Immature natural killer cell (primary cell): ENCODE results near the gene MYH9. TPM values are rescaled to one million over a fixed set of nuclear protein-coding genes. Genes with fewer than 3 reads are reported as not detected.

Experiments used
- DNase-seq, 3 donors: peaks; one replicate each; pipeline ENCODE4 v3.0.0; 2022; ENCODE audit warnings: mixed read lengths in 1 of 3
- H3K27ac Mint-ChIP-seq, 6 donors: one replicate each; pipeline ENCODE4 v1.8.0; 2020; ENCODE audit warnings: mixed read lengths in 6 of 6, mild to moderate bottlenecking in 5 of 6, inconsistent platforms in 4 of 6, moderate library complexity in 3 of 6
- H3K27me3 Mint-ChIP-seq, 3 donors: one replicate each; pipeline ENCODE4 v1.8.0; 2020 to 2021; ENCODE audit warnings: low read depth in 3 of 3, mild to moderate bottlenecking in 3 of 3, mixed read lengths in 3 of 3, moderate library complexity in 3 of 3, inconsistent platforms in 1 of 3
- H3K36me3 Mint-ChIP-seq, 3 donors: one replicate each; pipeline ENCODE4 v1.8.0; 2020; ENCODE audit warnings: mixed read lengths in 3 of 3, inconsistent platforms in 2 of 3, mild to moderate bottlenecking in 2 of 3
- H3K4me1 Mint-ChIP-seq, 2 donors: one replicate each; pipeline ENCODE4 v1.8.0; 2020; ENCODE audit warnings: inconsistent platforms in 2 of 2, mild to moderate bottlenecking in 2 of 2, mixed read lengths in 2 of 2, moderate library complexity in 1 of 2
- H3K4me3 Mint-ChIP-seq, 5 donors: one replicate each; pipeline ENCODE4 v1.8.0; 2020; ENCODE audit warnings: mild to moderate bottlenecking in 5 of 5, mixed read lengths in 5 of 5, inconsistent platforms in 3 of 5, moderate library complexity in 3 of 5
- H3K9me3 Mint-ChIP-seq, 6 donors: one replicate each; pipeline ENCODE4 v1.8.0; 2020; ENCODE audit warnings: mild to moderate bottlenecking in 6 of 6, mixed read lengths in 6 of 6, inconsistent platforms in 4 of 6, moderate library complexity in 3 of 6
- polyA plus RNA-seq, 3 donors: library from polyadenylated mRNA; unstranded; fragments of 300-500 nt; fragmentation: Illumina TruSeq; gene quantifications; one replicate each; pipeline ENCODE4 v1.2.3, GENCODE V29; 2021

Gene MYH9
- polyA plus RNA-seq, 3 donors from 2014 or later, result 8.7 to 355 (median 40.2) TPM

DNA sequence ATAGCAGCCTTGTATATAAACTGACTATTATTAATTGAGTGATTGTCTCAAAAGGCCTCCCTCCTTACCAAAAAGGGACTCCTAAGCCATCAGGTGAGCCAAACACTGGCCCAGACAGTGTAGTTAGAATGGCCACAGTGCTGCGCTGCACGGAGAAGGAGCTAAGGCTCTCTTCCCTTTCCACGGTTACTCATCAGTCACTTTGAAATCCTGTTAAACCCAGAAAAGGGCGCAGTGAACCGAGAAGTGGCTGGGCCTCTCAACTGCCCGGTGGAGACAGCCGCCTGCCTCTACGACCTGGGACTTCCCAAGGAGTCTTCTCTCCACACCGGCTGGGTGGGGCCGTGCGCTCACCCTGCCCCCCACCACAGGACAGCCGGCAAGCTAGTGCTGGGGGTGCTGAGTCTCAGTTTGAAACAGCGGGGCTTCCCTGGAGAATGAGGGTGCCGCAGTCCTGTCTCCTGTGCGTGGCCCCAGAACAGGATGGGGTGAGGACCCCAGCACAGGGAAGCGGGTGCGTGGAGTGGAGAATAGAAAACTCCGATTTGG is 1.3 kb downstream of the MYH9 start:
- Mint-ChIP-seq H3K27ac (peak overlapping the region; percentile 93 to 99 (median 96)), H3K27me3 (peaks cover 11 to 21% (median 17%) of the 10 kb centered on the region in 3 donors), H3K4me3 (peak overlapping the region; percentile 87 to 96 (median 94)), H3K9me3 (no peaks in the 10 kb centered on the region), H3K36me3 (peaks cover 5 to 6% (median 6%) of the 10 kb centered on the region in 3 donors), H3K4me1 (peaks cover 53% of the 10 kb centered on the region in 2 donors)
- peak; percentile 39 to 41 (median 41) for DNase-seq

DNA sequence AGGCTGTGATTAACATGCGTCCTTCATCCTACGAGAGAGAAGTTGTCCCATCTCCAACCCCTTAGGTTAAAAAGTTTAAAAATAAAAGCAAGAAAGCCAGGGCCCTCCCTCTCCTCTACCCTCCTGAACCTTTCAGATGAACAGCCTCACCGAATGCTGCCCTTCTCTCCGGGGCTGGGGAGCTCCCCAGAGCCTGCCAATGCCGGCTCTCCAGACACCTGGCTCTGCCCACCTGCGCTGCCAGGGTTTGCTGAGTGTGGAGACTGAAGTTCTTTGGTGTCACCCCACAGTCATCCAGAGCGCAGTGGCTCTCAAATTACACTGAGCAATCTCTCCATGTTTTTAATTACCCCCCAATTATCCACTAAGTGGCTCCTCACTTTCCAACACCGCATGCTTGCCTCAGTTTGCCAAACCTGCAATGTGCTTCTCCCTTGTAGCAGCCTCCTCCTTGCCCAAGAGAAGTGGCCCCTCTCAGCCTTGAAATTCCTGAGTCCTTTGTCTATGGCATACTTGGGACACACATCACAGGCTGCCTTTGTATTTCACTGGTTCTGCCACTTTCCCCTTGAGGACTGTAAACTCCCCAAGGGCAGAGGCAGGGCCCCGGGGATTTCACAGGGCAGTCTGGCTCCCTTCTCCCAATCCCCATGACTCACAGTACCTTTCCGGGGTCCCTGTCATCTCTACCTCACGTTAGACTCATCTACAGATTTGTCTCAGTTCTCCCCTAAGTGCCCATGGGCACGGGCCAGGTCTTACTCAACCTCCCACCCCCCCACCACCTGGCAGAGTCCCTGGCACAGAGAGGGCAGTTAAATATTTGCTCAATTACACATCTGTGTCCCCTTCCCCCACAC is 2.0 kb downstream of the MYH9 start:
- peak overlapping the region; percentile 93 to 99 (median 96) for H3K27ac Mint-ChIP-seq
- no peaks in the 10 kb centered on the region for H3K9me3 Mint-ChIP-seq
- no peak for DNase-seq
- peaks cover 5 to 6% (median 6%) of the 10 kb centered on the region in 3 donors for H3K36me3 Mint-ChIP-seq
- peaks cover 11 to 21% (median 17%) of the 10 kb centered on the region in 3 donors for H3K27me3 Mint-ChIP-seq
- peaks cover 59% of the 10 kb centered on the region in 2 donors for H3K4me1 Mint-ChIP-seq
- peak overlapping the region; percentile 87 to 96 (median 94) for H3K4me3 Mint-ChIP-seq

DNA sequence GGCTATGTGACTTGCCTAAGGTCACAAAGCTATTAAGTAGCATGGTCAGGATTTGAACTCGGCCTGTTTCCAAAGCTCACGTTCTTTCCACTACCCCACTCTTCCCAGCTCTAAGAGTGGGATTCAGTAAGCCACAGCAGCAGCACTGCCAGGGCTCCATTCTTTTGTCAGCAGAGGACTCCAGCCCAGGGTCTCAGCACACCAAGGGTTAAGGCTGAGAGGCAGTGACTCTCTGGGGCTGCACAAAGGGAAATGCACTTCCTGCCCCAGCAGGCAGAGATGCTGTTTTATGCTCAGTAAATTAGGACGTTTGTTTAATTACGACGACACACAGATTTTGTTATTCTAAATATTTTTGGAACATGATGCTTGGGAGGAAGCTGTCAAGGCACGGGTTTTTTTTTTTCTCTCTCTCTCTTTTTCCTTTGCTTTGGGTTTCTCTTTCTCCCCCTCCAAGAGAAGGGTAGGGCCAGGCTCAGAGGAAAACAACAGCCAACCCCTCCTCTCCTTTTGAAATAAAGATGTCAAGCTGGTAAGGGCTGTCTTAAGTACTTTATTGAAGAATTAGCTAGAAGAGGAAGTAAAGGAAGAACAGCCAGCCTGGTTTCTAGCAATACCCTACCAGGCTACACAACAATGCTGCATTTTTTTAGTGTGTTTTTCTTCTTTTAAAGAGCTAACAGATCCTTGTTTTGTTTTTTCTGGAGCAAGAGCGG is 2.8 kb downstream of the MYH9 start:
- H3K9me3 Mint-ChIP-seq, result no peaks in the 10 kb centered on the region
- H3K27me3 Mint-ChIP-seq, result peaks cover 11 to 21% (median 17%) of the 10 kb centered on the region in 3 donors
- H3K4me1 Mint-ChIP-seq, result peaks cover 66 to 67% of the 10 kb centered on the region in 2 donors
- peaks cover 5 to 6% (median 6%) of the 10 kb centered on the region in 3 donors for H3K36me3 Mint-ChIP-seq
- peak overlapping the region; percentile 87 to 96 (median 94) for H3K4me3 Mint-ChIP-seq
- peak overlapping the region; percentile 93 to 99 (median 96) for H3K27ac Mint-ChIP-seq
- peak in 2 of 3 donors; percentile 40 to 50 for DNase-seq

DNA sequence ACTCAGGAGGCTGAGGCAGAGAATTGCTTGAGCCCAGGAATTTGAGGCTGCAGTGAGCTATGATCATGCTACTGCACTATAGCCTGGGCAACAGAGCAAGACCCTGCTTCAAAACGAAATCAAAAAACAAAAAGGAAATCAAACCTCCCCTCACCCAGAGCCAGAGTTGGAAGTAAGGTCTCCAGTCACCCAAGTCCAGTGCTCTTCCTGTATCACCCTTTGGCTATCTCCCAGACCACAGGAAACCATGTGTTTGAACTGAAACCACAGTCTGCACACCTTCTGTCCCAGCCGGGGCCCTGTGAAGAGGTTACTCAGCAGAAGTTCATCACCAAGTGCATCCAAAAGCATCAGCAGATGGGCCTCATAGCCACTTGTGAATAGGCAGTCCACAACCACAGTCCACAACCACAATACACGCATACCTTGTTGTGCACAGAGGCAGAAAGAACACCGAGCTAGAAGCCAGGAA is 4.6 kb downstream of the MYH9 start:
- peaks cover 5 to 6% (median 6%) of the 10 kb centered on the region in 3 donors for H3K36me3 Mint-ChIP-seq
- H3K4me3 Mint-ChIP-seq, result peak overlapping the region; percentile 78 to 88 (median 80)
- DNase-seq, result peak; percentile 88 to 90 (median 88)
- H3K9me3 Mint-ChIP-seq, result no peaks in the 10 kb centered on the region
- H3K27me3 Mint-ChIP-seq, result peaks cover 9 to 24% (median 16%) of the 10 kb centered on the region in 3 donors
- H3K27ac Mint-ChIP-seq, result peak overlapping the region; percentile 91 to 98 (median 96)
- H3K4me1 Mint-ChIP-seq, result peaks cover 75 to 78% of the 10 kb centered on the region in 2 donors

DNA sequence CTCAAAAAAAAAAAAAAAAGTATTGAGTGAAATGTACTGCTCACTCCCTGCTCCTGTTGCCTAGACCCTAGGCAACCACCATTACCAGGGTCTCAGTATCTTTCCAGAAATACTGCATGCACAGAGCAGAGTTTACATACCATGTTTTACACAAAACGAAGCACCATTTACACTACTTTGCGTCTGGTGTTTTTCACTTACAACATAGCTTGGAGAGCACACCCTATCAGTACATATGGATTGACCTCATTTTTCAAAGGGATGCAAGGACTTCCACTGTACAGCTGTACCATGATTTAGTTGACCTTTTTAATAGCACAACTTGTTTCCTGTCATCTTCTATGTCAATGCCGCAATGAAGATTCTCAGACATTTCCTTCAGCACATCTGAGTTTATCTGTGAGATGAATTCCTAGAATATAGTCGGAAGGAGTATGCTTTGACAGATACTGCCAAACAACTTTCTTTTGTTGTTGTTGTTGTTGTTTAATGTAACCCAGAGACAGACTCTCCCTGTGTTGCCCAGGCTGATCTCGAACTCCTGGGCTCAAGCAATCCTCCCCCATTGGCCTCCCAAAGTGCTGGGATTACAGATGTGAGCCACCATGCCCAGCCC is 6.1 kb downstream of the MYH9 start:
- no peak for DNase-seq
- H3K27me3 Mint-ChIP-seq, result peaks cover 9 to 27% (median 13%) of the 10 kb centered on the region in 3 donors
- peaks cover 5 to 6% (median 6%) of the 10 kb centered on the region in 3 donors for H3K36me3 Mint-ChIP-seq
- no peaks in the 10 kb centered on the region for H3K9me3 Mint-ChIP-seq
- peak overlapping the region; percentile 41 to 84 (median 66) for H3K4me3 Mint-ChIP-seq
- H3K27ac Mint-ChIP-seq, result peak overlapping the region; percentile 93 to 99 (median 93)
- H3K4me1 Mint-ChIP-seq, result peaks cover 89 to 93% of the 10 kb centered on the region in 2 donors

DNA sequence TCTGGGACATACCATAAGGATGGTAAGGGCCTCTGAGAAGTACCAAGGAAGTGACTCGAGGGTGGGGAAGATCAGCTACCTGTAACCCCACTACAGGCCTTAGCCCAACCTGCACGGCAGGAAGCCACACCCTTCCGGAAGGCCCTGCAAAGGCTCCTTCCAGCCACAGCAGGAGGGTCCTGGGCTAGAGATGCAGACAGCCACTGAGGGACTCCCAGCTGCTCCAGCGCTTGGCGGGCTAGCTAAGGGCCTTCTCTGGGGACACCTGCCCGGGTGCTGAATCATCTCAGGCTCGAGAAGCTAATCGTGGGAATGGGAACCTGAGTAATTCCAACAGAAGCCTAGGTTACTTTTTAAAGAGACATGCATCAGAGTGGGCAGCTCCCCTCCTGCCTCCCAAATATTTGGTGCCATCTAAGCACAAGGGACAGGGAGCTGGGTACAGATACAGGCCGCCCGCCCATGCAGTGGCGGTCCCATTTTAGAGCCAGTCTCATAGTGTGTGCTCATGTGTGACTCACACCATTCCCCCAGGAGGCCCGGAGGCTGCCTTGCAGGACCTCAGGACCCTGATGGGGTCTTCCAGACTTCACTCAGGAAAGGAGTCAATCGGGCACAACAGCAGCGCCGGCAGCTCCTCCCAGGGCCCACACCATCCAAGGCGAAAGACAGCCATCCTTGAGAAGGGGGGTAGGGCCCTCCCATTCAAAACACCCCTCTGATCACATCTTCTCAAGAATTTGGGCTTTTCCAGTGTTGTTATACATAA is 8.0 kb downstream of the MYH9 start:
- no peaks in the 10 kb centered on the region for H3K9me3 Mint-ChIP-seq
- H3K27me3 Mint-ChIP-seq, result peaks cover 9 to 23% (median 12%) of the 10 kb centered on the region in 3 donors
- H3K36me3 Mint-ChIP-seq, result peaks cover 5 to 6% (median 6%) of the 10 kb centered on the region in 3 donors
- peak overlapping the region; percentile 58 to 88 (median 83) for H3K4me3 Mint-ChIP-seq
- H3K27ac Mint-ChIP-seq, result peak overlapping the region; percentile 92 to 99 (median 97)
- H3K4me1 Mint-ChIP-seq, result peaks cover 86 to 93% of the 10 kb centered on the region in 2 donors
- no peak for DNase-seq

DNA sequence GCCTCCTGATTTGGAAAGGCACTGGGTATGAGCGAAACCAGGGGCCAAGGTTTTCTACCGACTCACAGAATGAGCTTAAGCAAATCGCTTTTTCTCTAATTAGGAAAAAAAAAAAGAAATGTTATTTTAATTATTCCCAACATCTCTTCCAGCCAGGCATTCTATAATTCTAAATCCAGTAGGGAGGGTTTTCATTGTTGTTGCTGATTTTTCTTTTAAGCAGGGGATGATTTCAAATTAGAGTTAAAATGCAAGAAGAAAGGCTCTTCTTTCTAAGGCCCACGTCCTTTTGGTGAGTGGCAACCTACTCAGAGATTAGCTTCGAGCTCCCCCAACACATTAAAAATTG is 8.9 kb downstream of the MYH9 start:
- H3K9me3 Mint-ChIP-seq, result no peaks in the 10 kb centered on the region
- H3K4me1 Mint-ChIP-seq, result peaks cover 88 to 93% of the 10 kb centered on the region in 2 donors
- DNase-seq, result no peak
- peak overlapping the region; percentile 83 to 88 (median 84) for H3K4me3 Mint-ChIP-seq
- H3K36me3 Mint-ChIP-seq, result peaks cover 5 to 6% (median 6%) of the 10 kb centered on the region in 3 donors
- H3K27ac Mint-ChIP-seq, result peak overlapping the region; percentile 92 to 99 (median 97)
- peaks cover 7 to 18% (median 10%) of the 10 kb centered on the region in 3 donors for H3K27me3 Mint-ChIP-seq

DNA sequence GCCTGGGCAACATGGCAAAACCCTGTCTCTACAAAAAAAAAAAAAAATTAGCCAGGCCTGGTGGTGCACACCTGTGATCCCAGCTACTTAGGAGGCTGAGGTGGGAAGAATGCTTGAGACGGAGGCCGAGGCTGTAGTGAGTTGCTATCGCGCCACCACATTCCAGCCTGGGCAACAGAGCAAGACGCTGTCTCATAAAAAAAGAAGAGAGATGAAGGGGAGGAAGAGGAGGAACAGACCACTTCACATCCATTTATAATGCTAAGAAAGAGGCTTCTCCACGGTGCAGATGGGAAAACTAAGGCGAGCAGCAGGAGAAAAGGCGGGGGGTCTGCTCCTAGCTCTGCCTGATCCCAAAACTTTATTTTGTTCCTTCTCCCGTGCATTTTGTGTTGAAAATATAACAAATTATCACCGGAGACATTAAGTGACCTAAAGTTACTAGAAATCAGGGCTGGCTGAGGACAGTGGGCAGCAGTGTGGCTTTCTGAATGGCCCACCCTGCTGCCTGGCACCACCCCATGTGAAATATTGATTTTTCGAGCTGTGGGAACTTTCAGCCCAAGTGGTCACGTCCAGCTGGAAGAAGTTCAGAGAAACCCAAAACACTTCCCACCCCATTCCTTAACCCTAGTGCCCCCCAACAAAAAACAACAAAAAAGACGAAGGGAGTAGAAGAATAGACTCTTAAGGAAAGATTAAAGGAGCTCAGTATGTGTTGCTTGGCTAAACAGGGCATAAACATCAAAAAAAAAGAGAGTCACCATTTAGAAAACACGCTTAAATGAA is 9.5 kb downstream of the MYH9 start:
- DNase-seq, result no peak
- Mint-ChIP-seq H3K27ac (peak overlapping the region; percentile 92 to 99 (median 97)), H3K36me3 (peaks cover 2 to 4% (median 3%) of the 10 kb centered on the region in 3 donors), H3K9me3 (no peaks in the 10 kb centered on the region), H3K27me3 (peaks cover 5 to 12% (median 7%) of the 10 kb centered on the region in 3 donors), H3K4me1 (peaks cover 88 to 93% of the 10 kb centered on the region in 2 donors), H3K4me3 (peak overlapping the region; percentile 83 to 88 (median 84))

DNA sequence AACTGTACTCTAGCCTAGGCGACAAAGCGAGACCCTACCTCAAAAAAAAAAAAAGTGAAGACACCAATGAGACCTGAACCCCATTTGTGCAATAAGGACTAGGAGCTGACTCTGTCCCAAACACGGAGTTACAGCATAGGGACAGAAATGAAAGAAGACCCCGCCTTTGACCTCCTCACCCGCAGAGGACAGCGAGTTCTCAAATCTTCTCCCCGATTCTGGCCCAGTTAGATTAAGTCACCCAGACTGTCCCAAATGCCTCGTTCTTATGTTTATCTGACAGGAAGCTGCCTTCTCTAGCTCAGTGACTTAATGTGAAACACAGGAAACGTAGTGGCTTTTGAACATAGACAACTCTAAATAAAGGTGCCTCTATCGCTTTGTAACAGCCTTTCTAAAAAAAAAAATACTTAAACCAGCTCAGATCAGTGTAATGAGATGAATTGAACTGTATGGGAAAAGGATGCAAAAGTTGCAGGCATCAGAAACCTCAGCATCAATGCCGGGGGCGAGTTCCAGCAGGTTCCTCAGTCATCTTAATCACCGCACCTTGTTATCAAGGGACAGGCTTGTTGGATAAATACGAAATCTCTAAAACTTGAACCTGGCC is 10.6 kb downstream of the MYH9 start:
- Mint-ChIP-seq H3K27ac (peak overlapping the region; percentile 92 to 99 (median 97)), H3K4me3 (peak overlapping the region; percentile 83 to 88 (median 84)), H3K9me3 (no peaks in the 10 kb centered on the region), H3K36me3 (no peaks in the 10 kb centered on the region), H3K27me3 (peaks cover 4 to 8% (median 5%) of the 10 kb centered on the region in 3 donors), H3K4me1 (peaks cover 93 to 95% of the 10 kb centered on the region in 2 donors)
- DNase-seq, result peak; percentile 74 to 81 (median 79)

DNA sequence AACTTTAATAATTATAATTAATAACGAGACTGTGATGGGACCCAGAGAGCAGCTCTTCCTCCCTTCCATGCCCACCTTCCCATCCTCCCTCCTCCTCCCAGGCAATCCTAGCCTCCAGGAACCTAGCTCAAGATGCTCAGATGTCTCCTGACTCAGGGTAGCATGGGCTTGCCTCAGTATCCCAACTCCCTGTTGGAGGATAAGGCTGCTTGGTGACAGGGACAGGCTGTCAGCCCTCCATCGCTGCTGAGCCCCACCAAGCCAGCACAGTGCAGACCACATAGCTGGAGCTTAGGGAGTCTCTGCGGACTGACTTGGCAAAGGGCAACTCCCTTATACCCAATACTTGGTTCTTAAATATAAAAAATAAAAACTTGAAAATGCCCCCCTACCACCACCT is 11.5 kb downstream of the MYH9 start:
- DNase-seq, result no peak
- peaks cover 4 to 8% (median 5%) of the 10 kb centered on the region in 3 donors for H3K27me3 Mint-ChIP-seq
- H3K9me3 Mint-ChIP-seq, result no peaks in the 10 kb centered on the region
- no peaks in the 10 kb centered on the region for H3K36me3 Mint-ChIP-seq
- H3K27ac Mint-ChIP-seq, result peak overlapping the region; percentile 92 to 99 (median 97)
- H3K4me1 Mint-ChIP-seq, result peaks cover 93 to 95% of the 10 kb centered on the region in 2 donors
- peak overlapping the region; percentile 83 to 88 (median 84) for H3K4me3 Mint-ChIP-seq

DNA sequence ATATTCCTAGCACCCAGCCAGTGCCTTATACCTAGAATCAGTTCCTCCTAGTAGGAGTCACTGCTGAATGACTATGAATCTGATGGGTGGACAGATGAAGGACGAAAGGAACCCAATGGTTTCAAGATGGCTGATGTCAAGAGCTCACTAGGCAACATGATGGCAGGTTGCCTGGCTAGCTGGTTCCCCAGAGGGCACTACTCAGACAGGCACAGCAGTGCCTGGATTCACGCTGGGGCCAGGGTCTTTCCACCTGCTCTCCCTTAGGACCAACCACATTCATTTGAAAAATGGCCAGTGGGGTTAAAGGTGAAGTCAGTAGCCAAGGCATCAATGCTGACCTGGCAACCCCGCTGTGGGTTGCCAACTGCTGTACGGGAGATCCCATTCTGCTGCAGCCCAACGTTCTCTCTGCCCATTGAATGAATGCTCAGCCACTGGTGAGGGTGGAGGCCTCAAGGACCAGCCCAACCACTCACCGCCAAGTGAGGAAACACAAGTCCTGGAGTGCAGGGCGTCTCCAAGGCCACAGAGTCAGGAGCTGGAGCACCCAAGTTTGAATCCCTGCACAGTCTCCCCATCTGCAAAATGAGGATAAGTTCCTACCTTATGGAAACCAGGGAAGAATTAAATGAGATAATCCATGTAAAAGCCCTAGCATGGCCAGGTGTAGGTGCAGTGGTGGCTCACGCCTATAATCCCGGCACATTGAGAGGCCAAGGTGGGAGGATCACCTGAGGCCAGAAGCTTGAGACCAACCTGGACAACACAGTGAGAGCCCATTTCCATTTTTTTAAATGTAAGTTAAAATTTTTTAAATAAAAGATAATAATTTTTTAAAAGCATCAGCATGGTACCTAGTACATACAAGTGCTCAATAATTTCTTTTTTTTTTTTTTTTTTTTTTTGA is 12.4 kb downstream of the MYH9 start:
- peak overlapping the region; percentile 85 to 95 (median 94) for H3K27ac Mint-ChIP-seq
- H3K27me3 Mint-ChIP-seq, result peaks cover 5 to 8% (median 8%) of the 10 kb centered on the region in 3 donors
- H3K4me3 Mint-ChIP-seq, result peak overlapping the region; percentile 21 to 69 (median 58)
- H3K4me1 Mint-ChIP-seq, result peaks cover 94 to 97% of the 10 kb centered on the region in 2 donors
- H3K9me3 Mint-ChIP-seq, result no peaks in the 10 kb centered on the region
- H3K36me3 Mint-ChIP-seq, result no peaks in the 10 kb centered on the region
- DNase-seq, result no peak
